Measurements from ENCODE around the gene BTG4. TPM values are rescaled to one million over a fixed set of nuclear protein-coding genes. Genes with fewer than 3 reads are reported as not detected.

Gene BTG4
- total RNA-seq, 6 donors from 2014 or later: 0.24 to 4.1 (median 1.1) TPM; not detected in 3

DNA sequence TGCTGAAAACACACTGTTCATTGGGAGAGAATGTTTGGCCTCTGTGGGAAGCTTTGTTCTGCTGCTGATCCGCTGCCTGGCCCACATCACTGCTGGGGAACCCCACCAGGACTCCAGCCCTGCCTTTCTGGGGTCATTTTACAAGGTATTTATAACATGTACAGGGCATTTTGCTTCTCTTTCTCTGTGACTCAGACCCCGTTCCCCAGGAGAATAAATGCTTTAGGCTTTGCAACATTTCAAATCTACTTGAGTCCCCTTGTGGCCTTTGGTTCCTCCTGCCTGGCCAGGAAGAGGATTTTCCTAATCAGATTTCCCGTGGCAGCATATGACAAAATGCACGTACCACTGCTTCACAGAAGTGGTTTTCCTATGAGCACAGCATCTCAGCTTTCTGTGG lies 43.0 kb downstream of the BTG4 start:
- H3K9me3 ChIP-seq: no peaks in the 10 kb centered on the region
- H3K27ac ChIP-seq: no peak overlapping the region
- no peaks in the 10 kb centered on the region for H3K4me1 ChIP-seq
- no peak for DNase-seq
- ATAC-seq (ENCODE audit: low FRiP score in 2 of 2): no peak
- TF ChIP-seq EP300 (IDR thresholded peaks at IDR 0.05): no peak
- no peak for TF ChIP-seq POLR2AphosphoS5 (IDR thresholded peaks at IDR 0.05)
- TF ChIP-seq CTCF (IDR thresholded peaks at IDR 0.05): no peak
- TF ChIP-seq POLR2A (IDR thresholded peaks at IDR 0.05): no peak
- no peaks in the 10 kb centered on the region for H3K27me3 ChIP-seq
- 40 to 62% methylated on average over 4 of the region's 4 CpGs for WGBS, 2 donors
- no peaks in the 10 kb centered on the region for H3K36me3 ChIP-seq
- H3K4me3 ChIP-seq: no peak overlapping the region

DNA sequence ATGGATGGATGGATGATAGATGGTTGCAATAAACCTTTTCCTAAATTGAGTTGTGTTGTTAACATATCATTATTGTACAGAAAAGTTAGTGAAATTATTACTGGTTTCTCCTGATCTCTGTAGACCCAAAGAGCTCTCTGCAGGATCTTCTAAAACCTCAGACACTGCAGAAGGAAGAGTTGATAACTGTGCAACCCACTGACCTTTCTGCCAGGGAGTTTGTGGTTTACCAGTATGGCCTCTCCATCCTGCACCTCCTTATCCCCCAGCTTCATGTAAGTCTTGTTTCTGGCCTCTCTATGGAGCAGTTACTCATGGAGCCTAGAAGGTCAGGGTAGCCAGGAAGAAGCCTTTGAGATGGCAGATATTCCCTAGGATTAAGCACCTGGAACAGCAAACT lies 45.6 kb downstream of the BTG4 start:
- Histone ChIP-seq H3K27me3 (no peaks in the 10 kb centered on the region), H3K4me1 (no peaks in the 10 kb centered on the region), H3K4me3 (no peak overlapping the region), H3K36me3 (no peaks in the 10 kb centered on the region), H3K9me3 (no peaks in the 10 kb centered on the region), H3K27ac (no peak overlapping the region)
- ATAC-seq (ENCODE audit: low FRiP score in 2 of 2): no peak
- no peak for DNase-seq
- TF ChIP-seq POLR2AphosphoS5 (IDR thresholded peaks at IDR 0.05) (no peak), EP300 (IDR thresholded peaks at IDR 0.05) (no peak), CTCF (IDR thresholded peaks at IDR 0.05) (no peak), POLR2A (IDR thresholded peaks at IDR 0.05) (no peak)

DNA sequence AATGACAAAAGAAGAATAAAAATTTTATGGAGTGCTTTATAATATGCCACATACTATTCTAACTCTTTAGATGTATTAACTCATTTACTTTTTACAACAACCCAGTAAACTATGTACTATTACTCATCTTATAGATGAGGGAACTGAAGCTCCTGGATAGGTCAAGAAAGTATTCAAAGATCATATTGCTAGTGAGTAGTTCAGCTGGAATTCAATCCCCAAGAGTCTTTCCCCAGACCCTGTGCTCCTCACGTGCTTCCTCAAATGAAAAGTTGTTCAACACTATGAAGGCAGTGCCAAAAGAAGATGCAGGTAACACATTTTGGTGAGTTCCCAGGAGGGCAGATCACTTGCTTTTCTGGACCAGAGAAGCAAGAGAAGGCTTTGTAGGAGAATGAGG lies 46.8 kb downstream of the BTG4 start:
- no peak for TF ChIP-seq POLR2A (IDR thresholded peaks at IDR 0.05)
- no peak for TF ChIP-seq POLR2AphosphoS5 (IDR thresholded peaks at IDR 0.05)
- no peak for TF ChIP-seq CTCF (IDR thresholded peaks at IDR 0.05)
- TF ChIP-seq EP300 (IDR thresholded peaks at IDR 0.05): no peak
- no peaks in the 10 kb centered on the region for H3K27me3 ChIP-seq
- no peaks in the 10 kb centered on the region for H3K4me1 ChIP-seq
- H3K27ac ChIP-seq: no peak overlapping the region
- no peaks in the 10 kb centered on the region for H3K36me3 ChIP-seq
- 71 to 72% methylated on average over 1 of the region's 1 CpG for WGBS, 2 donors
- H3K4me3 ChIP-seq: no peak overlapping the region
- ATAC-seq (ENCODE audit: low FRiP score in 2 of 2) (no peak), DNase-seq (no peak)
- no peaks in the 10 kb centered on the region for H3K9me3 ChIP-seq

DNA sequence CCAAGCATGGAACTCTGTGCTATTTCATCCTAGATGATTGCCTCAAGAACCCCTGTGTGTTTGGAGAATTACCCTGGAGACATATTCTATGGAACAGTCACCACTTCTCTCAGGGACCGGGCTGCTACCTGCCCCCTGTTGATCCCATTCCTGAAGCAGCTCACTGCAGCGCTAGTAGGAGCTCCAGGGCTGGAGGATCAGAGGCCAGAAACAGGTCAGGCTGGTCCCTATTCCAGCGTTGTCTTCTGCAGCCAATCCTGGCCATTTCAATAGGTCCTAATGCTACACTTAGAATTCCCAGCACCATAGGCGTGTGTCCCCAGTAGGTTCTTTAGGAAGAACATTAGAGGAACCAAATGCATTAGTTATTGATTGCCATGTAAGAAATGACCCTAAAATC lies 48.9 kb downstream of the BTG4 start:
- Histone ChIP-seq H3K27ac (no peak overlapping the region), H3K4me1 (no peaks in the 10 kb centered on the region), H3K36me3 (no peaks in the 10 kb centered on the region), H3K27me3 (no peaks in the 10 kb centered on the region), H3K9me3 (no peaks in the 10 kb centered on the region), H3K4me3 (no peak overlapping the region)
- TF ChIP-seq POLR2A (IDR thresholded peaks at IDR 0.05): no peak
- TF ChIP-seq EP300 (IDR thresholded peaks at IDR 0.05): no peak
- no peak for TF ChIP-seq CTCF (IDR thresholded peaks at IDR 0.05)
- TF ChIP-seq POLR2AphosphoS5 (IDR thresholded peaks at IDR 0.05): no peak
- DNase-seq (no peak), ATAC-seq (ENCODE audit: low FRiP score in 2 of 2) (no peak)
- 78 to 94% methylated on average over 2 to 4 of the region's 4 CpGs for WGBS, 2 donors

DNA sequence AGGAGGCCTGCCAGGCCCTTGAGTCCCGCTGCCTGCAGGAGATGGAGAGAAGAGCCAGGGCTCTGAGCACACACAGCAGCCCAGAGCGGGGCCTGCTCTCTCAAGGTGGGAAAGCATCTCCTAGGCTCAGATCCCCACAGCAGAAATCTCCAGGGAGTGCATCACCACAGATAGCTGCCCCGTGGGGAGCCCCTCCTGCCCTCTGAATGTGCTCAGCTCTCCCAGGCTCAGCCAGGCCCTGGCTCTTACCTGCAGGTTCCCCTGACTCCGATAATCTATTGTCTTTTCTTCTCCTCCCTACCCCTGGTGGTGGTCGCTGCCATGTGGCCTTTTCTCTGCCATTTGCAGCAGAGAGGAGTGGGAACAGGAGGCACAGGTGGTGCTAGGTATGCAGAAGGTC lies 49.9 kb downstream of the BTG4 start:
- no peak overlapping the region for H3K27ac ChIP-seq
- H3K9me3 ChIP-seq: no peaks in the 10 kb centered on the region
- peak in 1 of 2 donors; percentile 2 for DNase-seq
- no peaks in the 10 kb centered on the region for H3K27me3 ChIP-seq
- 78 to 84% methylated on average over 4 to 5 of the region's 5 CpGs for WGBS, 2 donors
- no peak for TF ChIP-seq POLR2A (IDR thresholded peaks at IDR 0.05)
- TF ChIP-seq EP300 (IDR thresholded peaks at IDR 0.05): no peak
- no peak for TF ChIP-seq POLR2AphosphoS5 (IDR thresholded peaks at IDR 0.05)
- TF ChIP-seq CTCF (IDR thresholded peaks at IDR 0.05): no peak
- no peak overlapping the region for H3K4me3 ChIP-seq
- no peak for ATAC-seq (ENCODE audit: low FRiP score in 2 of 2)
- no peaks in the 10 kb centered on the region for H3K4me1 ChIP-seq
- H3K36me3 ChIP-seq: no peaks in the 10 kb centered on the region

Data from upper lobe of left lung (tissue), 6 donors.